ENCODE data around the gene RAB22A.
"Not testable (repeated sequence)": the region's sequence is repeated elsewhere in the genome, so short reads cannot be mapped to it uniquely, and the experiment has no call there.

Gene RAB22A

GRCh38 chr20:58414786-58415185, 105.3 kb downstream of the RAB22A start:
- not testable (repeated sequence) for DNase-seq (ENCODE audit: low spot score)

- DNase-seq (ENCODE audit: low spot score), result no peak
These were observed 106.5 kb downstream of the RAB22A start for GRCh38 chr20:58416057-58416456.

- DNase-seq (ENCODE audit: low spot score), result no peak
These were observed 107.3 kb downstream of the RAB22A start for GRCh38 chr20:58416835-58417234.
